ENCODE measurements around the gene LPCAT1.

LPCAT1 gene

DNA sequence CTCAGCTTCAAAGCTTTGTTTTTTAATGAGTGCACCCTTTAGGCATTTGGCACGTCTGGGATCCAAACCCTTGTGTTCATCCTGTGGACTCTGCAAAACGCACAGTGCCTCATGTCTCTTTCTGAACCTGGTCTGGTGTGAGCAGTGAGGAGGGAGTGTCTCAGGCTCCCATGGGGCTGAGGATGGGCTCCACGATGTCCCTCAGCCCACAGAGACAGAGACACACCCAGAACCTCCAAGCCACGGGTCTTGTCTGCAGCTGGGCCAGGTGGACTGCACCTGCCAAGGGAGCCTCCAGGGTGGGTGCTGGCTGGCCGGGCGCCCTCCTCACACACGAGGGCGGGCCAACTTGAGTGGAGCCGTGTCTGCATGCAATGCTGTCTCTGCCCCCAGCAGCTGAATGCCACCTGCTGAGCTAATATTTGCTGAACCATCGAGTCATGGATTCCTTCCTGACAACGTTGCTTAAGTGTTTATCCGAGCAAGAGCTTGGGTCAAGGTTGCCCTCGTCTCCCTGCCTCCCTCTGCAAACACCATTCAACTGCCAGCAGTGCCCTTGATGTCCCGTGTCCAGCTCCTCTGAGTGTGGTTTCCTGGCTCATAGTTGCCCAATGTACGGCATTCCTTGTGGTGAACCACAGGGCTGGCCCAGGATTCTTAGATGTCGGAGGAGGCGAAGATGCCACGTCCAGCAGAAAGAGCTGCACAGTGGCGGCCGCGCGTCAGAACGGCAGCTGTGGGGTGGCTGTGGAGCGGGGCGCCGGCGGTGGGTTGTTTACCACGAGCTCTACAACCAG, 31.4 kb upstream of the LPCAT1 start:
- DNase-seq (ENCODE audit: low read depth) = peak; percentile 59

DNA sequence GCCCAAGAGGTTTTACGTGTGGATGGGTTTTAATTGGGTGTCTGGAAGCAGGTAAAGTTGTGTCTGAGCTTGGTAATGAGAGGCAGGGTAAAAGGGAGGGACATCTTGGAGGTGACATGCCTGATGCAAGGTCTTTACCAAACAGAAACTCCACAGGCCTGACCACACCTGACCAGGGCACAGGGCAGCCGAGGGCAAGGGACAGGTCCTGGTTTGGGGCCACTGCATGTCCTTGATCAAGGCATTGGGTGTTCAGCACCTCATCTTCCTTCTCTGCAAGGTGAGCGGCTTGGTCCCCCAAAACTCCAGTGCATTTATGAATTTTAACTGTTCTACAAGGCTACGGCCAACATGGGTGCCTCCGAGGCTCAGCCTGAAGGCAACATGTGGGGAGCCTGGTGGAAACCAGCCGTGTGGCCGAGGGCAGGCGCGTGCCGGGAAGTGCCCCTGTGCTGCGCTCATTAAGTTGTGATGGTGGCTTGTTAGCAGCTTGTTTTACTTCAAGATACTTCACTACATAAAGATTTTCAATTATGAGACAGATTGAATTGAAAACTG, 30.7 kb upstream of the LPCAT1 start:
- no peak for DNase-seq (ENCODE audit: low read depth)

DNA sequence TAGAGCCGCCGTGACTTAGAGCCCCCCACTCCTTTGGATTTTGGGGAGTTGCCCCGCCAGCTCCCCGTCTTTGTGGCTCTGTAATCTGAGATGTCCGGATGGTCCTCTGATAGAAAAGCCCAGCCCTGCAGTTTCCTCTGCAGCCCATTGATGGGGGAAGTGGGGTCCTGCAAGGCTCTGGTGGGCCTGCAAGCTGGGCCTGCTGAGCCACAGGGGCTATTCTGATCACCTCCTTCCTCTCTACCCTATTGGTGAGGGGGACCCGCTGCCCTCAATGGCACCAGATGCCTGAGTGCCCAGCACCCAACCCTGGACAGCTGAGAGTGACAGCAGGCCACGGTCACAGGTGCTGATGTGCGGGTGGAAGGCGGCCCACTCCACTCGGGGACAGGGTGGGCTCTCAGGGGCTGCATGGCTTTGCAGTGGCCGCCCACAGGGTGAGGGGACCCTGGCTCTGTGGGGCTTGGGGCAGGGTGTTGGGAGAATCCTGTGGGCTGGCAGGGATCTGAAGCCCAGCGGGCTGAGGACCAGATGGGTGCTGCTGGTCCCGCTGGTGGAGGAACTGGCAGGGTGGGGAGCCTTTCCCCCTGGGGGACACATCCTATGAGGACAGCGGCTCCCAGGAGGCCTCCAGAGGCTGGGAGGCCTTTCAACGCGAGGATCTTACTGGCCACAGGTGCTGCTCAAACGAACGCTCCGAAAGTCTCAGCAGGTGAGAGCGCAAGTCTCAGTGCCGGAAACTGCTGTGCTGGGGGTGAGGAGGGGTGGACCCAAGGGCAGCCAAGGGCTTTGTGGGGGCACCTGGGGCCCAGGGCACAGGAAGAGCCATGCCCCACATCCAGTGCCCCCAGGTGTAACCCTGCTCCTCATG, 30.0 kb upstream of the LPCAT1 start:
- no peak for DNase-seq (ENCODE audit: low read depth)

DNA sequence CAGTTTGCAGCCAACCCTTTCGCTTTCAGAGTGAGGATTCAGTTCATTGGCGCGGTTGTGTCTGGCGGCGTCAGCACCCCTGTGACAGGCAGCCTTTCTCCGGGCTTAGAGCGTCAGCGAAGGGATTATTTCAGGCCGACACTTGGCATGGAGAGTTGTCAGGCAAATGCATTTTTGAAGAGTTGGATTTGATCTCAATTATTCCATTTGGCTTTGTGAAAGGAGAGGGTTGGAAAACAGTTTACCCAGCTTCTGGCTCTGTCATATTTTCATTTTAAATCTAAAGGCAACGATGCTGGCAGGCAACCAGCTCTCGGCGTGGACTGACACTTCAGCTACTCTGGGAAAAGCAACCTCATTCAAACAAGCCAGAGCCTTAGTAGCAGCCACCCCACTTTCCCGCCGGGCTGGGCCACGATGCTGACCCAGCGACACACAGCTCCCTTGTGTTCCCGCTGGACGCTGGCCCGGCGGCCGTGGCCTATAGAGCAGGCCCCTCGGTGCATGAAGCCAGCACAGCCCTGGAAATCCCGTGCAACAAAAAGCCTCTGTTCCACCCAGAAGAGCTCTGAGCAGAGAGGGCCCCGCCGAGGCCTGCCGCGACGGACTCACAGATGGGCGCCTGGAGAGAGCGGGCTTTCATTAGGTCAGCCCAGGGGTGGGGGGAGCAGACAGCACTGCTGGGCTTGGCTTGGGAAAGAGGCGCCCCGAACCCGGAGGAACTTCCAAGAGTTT, 28.9 kb upstream of the LPCAT1 start:
- DNase-seq (ENCODE audit: low read depth) = no peak

DNA sequence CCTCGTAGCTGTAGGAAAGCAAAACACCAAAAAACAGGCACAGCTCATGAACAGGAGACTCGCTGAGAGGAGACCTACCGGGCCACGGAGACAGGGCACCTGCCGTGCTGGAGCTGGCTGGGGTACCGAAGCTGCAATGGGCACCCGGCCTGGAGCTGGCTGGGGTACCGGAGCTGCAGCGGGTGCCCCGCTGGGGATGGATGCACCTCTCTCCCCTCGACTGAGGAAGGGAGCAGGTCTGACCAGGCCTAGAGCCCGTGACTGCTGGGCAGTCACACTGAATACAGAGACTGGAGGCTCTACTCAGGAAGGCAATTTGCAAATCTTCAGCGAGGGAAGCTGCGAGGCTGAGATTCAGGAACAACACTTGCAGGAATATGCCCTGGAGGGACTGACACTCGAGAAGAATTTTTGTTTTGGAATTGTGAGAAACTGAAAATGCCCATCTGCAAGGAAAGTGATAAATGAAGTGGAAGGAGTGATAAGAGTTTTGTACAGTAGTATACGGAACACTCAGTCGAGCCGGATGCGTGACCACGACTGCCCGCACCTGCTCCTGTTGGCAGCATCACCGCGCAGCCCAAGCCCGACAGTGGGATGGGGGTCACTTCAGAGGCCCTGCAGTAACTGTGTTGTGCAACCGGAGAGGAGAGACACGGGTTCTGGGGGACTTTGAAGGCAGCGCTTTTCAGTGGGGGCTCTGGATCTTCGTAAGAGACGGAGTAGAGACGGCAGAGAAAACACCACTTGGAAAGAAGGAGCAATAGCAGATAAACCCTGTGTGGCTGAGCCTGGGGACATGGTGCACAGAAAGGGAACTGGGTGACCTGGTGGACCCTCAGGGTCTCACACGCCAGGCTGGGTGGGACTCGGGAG, 27.9 kb upstream of the LPCAT1 start:
- no peak for DNase-seq (ENCODE audit: low read depth)

DNA sequence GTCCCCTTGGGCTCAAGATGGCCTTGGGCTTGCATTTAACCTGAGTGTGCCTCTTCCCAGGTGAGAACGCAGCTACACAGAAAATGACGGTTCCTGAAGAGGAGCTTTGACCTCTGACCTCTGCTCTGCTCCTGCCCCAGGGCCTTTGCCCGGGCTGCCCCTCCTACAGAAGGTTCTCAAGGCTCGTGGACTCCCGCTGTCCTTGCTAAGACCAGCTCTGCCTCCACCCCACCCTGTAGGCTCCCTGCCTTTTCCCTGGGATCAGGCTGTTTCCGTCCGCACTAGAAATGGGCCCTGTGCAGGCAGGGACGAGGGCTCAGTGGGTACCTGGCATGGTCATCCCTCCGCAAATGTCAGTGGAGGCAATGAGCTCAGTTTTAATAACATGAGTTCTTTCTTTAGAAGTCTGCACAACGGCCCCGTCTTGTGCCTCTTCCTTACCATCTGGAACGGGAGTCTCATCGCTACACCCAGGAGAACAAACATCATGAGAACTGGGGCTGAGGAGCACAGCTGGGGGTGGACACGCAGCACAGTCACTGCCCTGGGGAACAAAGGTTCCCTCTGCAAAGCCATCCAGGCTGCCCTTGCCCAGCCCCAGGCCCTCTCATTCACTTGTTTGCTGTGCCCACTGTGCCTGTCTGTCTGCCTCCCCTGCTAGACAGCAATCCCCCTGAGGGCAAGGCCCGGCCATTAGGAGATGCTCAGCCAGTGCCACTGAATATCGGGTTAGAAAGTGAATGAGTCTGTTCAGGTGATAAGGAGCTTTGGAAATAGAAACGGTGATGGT, 26.7 kb upstream of the LPCAT1 start:
- no peak for DNase-seq (ENCODE audit: low read depth)

DNA sequence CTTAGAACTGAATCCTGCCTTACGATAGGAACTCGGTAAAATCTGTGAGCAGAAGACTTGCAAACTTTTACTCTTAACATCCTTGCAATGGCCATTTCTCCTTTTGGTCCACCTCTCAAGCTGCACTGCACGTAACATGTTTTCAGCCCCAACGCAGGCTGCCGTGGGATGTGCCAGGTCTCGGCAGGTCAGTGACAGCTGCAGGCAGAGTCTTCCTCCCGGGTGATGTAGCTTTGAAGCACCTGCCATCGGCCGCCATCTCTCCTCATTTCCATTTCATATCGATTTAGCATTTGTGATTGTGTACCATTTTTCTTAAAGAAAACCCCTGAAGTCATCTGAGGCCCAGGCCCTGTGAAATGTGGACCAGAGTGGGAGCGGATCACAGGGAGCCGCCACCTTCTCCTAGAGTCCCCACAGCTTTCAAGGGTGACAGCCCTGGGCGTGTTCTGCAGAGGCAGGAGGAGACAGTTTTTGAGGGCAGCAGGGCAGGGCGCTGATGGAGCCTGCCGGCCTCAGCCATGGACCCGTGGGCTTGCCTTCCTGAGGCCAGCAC, 25.8 kb upstream of the LPCAT1 start:
- DNase-seq (ENCODE audit: low read depth) = no peak

DNA sequence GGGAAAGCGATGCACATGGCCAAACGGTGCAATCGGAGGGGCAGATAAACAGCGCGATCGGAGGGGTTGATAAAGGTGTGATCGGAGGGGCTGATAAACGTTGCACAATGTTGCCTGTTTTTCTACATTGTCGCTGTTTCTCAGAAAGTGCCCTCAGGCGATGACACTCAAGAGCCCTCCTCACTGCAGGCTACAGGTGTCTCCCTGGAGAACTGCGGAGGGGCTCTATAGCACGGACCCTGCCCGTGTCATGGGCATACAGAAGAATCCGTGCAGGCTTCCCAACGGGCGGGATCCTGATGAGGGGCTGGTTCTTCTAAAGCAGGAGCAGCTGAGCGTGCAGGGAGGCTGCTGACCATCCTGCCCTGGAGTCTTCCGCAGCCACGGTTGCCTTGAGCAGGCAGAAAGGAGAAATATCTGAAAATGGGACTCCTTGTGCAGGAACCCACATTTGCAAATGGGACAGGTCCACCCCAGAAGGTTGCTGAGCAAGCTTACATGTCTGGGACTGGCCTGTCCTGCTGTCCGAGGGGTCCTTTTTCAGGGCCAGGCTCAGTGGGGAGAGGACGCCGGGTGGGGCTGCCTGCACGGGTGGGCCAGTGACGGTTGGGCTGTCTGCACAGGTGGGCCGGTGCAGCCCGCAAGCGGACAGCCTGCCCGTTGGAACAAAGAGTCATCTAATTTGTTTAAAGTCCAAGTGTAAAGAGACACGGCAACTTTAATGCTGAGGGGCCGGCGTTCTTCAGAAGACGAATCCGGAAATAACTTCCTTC, 25.1 kb upstream of the LPCAT1 start:
- DNase-seq (ENCODE audit: low read depth) = no peak

DNA sequence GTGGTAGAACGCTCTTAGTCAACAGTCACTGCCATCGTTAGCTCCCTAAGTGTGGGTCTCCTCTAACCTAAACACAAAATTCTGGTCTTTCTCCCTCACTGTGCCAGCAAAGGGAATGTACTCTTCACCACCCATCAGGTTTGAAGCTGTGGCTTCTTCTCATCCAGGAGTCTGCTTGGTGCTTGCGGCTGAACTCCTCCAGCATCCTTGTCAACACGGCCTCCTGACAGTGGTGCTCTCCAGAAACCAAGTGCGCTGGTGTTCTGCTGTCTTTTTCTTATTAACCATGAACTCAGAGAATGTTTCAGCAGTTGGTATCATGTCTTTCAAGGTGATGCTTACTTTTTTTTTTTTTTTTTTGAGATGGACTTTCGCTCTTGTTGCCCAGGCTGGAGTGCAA, 23.9 kb upstream of the LPCAT1 start:
- DNase-seq (ENCODE audit: low read depth) = no peak

DNA sequence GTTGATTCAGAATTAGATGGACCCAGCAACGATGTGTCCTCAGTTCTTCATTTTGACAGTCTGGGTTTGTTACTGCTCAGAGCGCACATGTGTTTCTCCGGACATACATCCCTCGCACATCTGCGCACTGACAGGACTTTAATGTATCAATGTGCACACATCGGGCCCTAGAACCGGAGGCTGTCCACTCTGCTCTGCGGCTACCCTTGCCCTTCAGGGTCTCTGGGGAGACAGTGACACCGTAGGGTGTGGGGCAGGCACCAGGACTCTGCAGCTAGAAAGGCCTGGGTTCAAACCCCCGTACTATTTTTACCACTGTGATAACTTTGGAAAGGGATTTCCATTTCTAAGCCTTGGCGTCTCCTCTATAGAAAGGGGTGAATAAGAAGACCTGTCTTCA, 23.5 kb upstream of the LPCAT1 start:
- DNase-seq (ENCODE audit: low read depth) = no peak

DNA sequence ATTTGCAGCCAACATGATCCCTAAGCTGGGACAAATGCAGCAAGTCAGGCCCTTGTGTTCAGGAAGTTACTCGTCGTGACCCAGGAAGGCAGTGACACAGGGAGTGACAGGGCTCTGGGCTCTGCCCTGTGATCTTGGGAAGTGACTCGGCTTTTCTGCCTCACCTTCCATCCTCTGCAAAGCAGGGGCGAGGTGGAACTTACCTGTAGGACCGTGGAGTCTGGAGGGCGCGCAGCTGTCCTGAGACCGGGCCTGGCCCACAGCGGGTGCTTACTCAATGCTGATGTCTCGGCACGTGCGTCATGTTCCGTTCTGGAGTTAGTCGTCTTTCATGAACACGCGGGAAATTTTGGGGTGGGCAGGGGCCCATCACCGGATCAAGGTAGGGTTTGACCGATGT, 22.8 kb upstream of the LPCAT1 start:
- no peak for DNase-seq (ENCODE audit: low read depth)

DNA sequence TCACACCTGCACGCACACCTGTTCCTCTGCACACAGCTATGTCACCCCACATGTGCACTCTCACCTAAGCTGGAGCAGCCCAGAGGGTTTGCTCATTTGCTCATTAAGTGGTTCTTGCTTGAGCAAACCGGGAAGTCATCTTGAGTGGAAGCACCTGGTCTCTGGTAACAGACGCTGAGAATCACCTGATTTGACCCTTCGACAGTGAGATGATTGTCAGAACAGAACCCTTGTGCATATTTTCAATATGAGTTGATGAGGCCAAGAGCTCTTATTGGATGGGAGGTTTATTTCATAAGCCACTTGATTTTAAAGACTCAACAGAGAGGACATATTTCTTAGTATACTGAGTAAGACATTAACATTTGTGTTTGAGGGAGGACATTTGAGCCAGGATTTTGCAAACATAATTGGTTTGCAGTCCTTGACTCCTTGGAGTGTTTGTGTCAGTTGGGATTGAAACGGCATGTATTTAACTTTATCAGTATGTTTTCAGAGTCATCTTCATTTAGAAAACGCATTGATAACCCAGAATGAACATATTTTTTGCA, 22.1 kb upstream of the LPCAT1 start:
- DNase-seq (ENCODE audit: low read depth) = no peak

DNA sequence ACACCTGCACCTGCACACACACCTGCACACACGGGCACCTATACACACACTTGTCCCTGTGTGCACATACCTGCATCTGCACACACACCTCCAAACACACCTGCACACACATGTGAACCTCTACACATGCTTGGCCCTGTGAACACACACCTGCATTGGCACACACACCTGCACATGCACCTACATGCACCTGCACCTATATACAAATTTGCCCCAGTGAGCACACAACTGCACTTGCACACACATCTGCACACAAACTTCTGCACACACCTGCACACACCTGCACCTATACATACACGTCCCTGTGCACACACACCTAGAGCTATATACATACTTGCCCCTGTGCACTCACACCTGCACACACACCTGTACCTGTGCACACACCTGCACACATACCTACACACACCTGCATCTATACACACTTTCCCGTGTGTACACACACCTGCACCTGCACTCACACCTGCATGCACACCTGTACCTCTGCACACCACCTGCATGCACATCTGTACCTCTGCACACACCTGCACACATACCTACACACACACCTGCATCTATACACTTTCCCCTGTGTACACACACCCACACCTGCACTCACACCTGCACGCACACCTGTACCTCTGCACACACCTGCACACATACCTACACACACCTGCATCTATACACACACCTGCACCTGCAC, 21.5 kb upstream of the LPCAT1 start:
- DNase-seq (ENCODE audit: low read depth) = no peak

DNA sequence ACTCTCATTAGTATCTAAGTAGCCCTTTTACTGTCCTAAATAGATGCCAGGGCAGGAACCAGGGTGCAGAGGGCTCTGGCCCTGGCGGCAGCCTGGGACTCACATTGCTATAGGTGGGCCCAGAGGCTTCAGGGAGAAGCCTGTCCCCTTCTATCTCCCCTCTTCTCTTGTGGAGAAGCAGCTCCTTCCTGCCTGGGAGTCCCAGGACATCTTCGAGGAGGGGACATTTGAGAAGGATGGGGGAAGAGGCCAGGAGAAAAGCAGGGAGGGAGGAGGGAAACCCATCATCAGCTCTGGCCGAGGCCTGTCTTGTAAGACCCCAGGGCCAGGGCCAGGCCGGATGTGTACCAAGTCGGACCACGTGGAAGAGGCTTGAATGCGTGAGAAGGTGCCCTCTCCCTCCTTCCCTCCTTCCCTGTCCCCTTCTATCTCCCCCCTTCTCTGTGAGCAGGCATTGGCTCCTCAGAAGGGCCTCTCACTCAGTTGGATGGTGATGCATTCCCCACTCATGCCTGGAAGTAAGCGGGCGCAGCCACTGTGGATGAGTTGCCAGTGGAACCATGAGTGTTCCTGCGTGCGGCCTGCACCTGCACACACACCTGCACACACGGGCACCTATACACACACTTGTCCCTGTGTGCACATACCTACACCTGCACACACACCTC, 20.7 kb upstream of the LPCAT1 start:
- DNase-seq (ENCODE audit: low read depth) = no peak

DNA sequence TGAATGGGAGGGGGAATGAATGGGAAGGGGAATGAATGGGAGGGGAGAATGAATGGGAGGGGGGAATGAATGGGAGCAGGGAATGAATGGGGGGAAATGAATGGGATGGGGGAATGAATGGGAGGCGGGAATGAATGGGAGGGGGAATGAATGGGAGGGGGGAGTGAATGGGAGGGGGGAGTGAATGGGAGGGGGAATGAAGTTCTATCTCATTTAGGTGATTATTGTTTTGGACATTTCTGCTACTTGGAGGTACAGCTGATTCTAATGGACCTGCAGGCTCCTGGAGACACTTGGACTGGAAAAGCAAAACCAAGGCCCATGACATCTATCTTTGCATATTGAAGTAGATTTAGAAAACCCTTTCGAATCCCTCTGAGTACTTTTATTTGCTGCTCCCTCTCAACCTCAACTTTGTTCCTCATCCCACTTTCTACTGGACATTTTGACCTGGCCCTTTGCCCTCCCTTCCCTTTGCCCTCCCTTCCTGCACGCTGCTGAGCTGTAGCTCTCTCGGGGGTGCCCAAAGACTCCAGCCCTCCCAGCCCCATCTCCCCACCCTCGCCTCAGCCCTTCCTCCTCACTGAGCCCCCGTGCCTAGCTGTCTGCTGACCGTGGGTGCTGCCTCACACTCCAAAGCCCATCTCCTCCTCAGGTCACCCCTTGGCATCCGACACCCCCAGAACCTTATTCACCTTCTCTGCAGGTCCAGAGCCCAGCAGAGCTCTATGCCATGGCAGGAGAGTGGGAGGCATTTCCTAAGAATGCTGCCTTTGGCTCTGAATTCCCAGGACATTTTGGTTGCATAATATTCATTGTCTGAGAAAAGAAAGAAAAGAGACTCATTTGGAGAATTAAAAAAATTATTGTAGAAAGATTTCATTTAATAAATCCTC, 19.9 kb upstream of the LPCAT1 start:
- DNase-seq (ENCODE audit: low read depth) = no peak

DNA sequence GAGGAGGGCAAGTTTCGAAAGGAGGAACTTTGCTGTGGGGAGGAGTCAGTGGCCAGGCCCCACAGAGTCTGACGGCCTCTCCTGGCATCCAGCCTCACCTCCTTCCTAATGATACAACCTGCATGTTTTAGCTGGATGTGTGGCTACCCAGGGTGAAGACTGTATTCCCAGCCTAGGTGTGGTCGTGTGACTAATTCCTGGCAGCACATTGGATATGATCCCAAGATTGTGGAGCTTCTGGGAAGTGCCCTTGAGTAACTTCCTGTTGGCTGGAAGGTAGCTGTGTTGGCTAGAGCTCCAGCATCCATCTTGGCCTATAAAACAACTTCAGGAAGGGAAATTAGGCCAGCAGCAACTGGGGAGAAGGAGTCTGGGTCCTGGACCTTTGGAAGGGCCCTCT, 19.0 kb upstream of the LPCAT1 start:
- peak; percentile 60 for DNase-seq (ENCODE audit: low read depth)

All from stromal cell of bone marrow (primary cell).